ENCODE measurements around the gene MYO1B. TPM values are rescaled to one million over a fixed set of nuclear protein-coding genes. Genes with fewer than 3 reads are reported as not detected.

MYO1B gene
- total RNA-seq, 2 donors from 2014 or later: 74.7 to 79.4 TPM

- ATAC-seq (ENCODE audit: insufficient number of reproducible peaks, low FRiP score, low read depth) (no peak), DNase-seq (ENCODE audit: low spot score) (no peak)
- Histone ChIP-seq H3K4me3 (no peak overlapping the region), H3K27ac (no peak overlapping the region), H3K9me3 (no peaks in the 10 kb centered on the region), H3K4me1 (ENCODE audit: control insufficient read depth in 1 of 2, low read depth in 2 of 2) (peaks cover 4 to 66% of the 10 kb centered on the region in 2 donors), H3K27me3 (replicated peaks; ENCODE audit: insufficient read depth) (no peaks in the 10 kb centered on the region), H3K36me3 (no peaks in the 10 kb centered on the region)
- TF ChIP-seq CTCF (IDR thresholded peaks at IDR 0.05): no peak
Observed at GRCh38 chr2:191253476-191253875, 8.3 kb downstream of the MYO1B start.

- ATAC-seq (ENCODE audit: insufficient number of reproducible peaks, low FRiP score, low read depth) (no peak), DNase-seq (ENCODE audit: low spot score) (no peak)
- Histone ChIP-seq H3K4me1 (ENCODE audit: control insufficient read depth in 1 of 2, low read depth in 2 of 2) (peaks cover 0 to 49% of the 10 kb centered on the region in 2 donors), H3K4me3 (no peak overlapping the region), H3K27me3 (replicated peaks; ENCODE audit: insufficient read depth) (no peaks in the 10 kb centered on the region), H3K36me3 (no peaks in the 10 kb centered on the region), H3K27ac (no peak overlapping the region), H3K9me3 (no peaks in the 10 kb centered on the region)
- TF ChIP-seq CTCF (IDR thresholded peaks at IDR 0.05): no peak
Observed at GRCh38 chr2:191255271-191255670, 10.1 kb downstream of the MYO1B start.

GRCh38 chr2:191255756-191256312, 10.6 kb downstream of the MYO1B start:
- H3K36me3 ChIP-seq: no peaks in the 10 kb centered on the region
- ATAC-seq (ENCODE audit: insufficient number of reproducible peaks, low FRiP score, low read depth) (no peak), DNase-seq (ENCODE audit: low spot score) (no peak)
- peaks cover 0 to 49% of the 10 kb centered on the region in 2 donors for H3K4me1 ChIP-seq (ENCODE audit: control insufficient read depth in 1 of 2, low read depth in 2 of 2)
- no peaks in the 10 kb centered on the region for H3K27me3 ChIP-seq (replicated peaks; ENCODE audit: insufficient read depth)
- no peak overlapping the region for H3K27ac ChIP-seq
- H3K9me3 ChIP-seq: no peaks in the 10 kb centered on the region
- no peak for TF ChIP-seq CTCF (IDR thresholded peaks at IDR 0.05)
- no peak overlapping the region for H3K4me3 ChIP-seq

GRCh38 chr2:191257934-191258333, 12.7 kb downstream of the MYO1B start:
- ATAC-seq (ENCODE audit: insufficient number of reproducible peaks, low FRiP score, low read depth) (no peak), DNase-seq (ENCODE audit: low spot score) (no peak)
- peaks cover 3 to 44% of the 10 kb centered on the region in 2 donors for H3K4me1 ChIP-seq (ENCODE audit: control insufficient read depth in 1 of 2, low read depth in 2 of 2)
- H3K4me3 ChIP-seq: no peak overlapping the region
- H3K27ac ChIP-seq: no peak overlapping the region
- H3K9me3 ChIP-seq: no peaks in the 10 kb centered on the region
- no peak for TF ChIP-seq CTCF (IDR thresholded peaks at IDR 0.05)
- H3K27me3 ChIP-seq (replicated peaks; ENCODE audit: insufficient read depth): no peaks in the 10 kb centered on the region
- H3K36me3 ChIP-seq: no peaks in the 10 kb centered on the region

- H3K4me3 ChIP-seq: no peak overlapping the region
- no peak for ATAC-seq (ENCODE audit: insufficient number of reproducible peaks, low FRiP score, low read depth)
- no peak for TF ChIP-seq CTCF (IDR thresholded peaks at IDR 0.05)
- no peak for DNase-seq (ENCODE audit: low spot score)
- no peaks in the 10 kb centered on the region for H3K36me3 ChIP-seq
- no peaks in the 10 kb centered on the region for H3K9me3 ChIP-seq
- H3K27me3 ChIP-seq (replicated peaks; ENCODE audit: insufficient read depth): no peaks in the 10 kb centered on the region
- no peak overlapping the region for H3K27ac ChIP-seq
- peaks cover 14 to 47% of the 10 kb centered on the region in 2 donors for H3K4me1 ChIP-seq (ENCODE audit: control insufficient read depth in 1 of 2, low read depth in 2 of 2)
Observed at GRCh38 chr2:191258996-191259395, 13.8 kb downstream of the MYO1B start.

Measured in thoracic aorta (tissue), 2 donors.